ENCODE measurements around the gene KDM5A.

The KDM5A gene

DNA sequence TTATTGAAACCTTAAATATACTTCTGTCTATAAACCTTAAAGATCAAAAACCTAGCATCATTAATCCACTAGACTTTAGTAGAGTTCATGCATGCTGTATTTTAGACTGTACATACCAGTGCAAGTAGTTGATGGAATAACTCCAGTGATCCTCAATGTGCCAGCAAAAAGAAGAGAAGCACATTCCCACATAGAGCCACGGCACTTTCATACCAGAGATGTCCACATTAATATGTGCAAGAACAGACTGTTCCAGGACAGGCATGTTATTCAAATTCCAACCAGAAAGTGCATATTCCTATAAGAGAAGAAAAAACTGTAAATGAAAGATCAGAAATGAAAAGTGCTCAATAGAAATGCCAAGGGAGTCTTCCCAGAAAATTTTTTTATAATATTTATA is 55.0 kb downstream of the KDM5A start:
- POLR2A ChIA-PET: no interaction called here
- CTCF ChIA-PET: no interaction called here
- TF ChIP-seq, protein P1, sequence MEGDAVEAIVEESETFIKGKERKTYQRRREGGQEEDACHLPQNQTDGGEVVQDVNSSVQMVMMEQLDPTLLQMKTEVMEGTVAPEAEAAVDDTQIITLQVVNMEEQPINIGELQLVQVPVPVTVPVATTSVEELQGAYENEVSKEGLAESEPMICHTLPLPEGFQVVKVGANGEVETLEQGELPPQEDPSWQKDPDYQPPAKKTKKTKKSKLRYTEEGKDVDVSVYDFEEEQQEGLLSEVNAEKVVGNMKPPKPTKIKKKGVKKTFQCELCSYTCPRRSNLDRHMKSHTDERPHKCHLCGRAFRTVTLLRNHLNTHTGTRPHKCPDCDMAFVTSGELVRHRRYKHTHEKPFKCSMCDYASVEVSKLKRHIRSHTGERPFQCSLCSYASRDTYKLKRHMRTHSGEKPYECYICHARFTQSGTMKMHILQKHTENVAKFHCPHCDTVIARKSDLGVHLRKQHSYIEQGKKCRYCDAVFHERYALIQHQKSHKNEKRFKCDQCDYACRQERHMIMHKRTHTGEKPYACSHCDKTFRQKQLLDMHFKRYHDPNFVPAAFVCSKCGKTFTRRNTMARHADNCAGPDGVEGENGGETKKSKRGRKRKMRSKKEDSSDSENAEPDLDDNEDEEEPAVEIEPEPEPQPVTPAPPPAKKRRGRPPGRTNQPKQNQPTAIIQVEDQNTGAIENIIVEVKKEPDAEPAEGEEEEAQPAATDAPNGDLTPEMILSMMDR (IDR thresholded peaks at IDR 0.05; ENCODE audit: control extremely low read depth, extremely low read depth, low read depth, missing control alignments): no peak
- DNase-seq (ENCODE audit: extremely low spot score): no peak

DNA sequence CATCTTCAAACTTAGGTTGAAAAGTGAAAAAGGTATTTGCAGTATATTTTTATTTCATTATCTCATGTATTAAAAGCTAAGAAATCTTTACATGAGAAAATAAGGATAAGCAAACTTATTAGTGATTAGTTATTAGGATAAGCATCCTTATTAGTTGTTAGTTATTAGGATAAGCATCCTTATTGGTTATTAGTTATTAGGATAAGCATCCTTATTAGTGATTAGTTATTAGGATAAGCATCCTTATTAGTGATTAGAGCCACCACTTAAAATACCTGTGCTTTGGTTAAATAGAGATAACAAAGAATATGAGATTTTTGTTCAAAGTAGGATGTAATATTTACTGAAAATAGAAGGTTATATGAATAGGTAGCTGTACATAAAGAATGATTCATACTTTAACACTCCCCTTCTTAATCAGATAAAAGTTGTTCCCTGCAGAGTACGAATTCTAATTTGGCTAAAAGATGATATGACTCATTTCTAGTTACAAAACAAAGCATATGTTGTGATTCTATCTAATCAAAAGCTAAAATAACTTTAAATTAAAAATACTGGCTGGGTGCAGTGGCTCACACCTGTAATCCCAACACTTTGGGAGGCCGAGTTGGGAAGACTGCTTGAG is 56.4 kb downstream of the KDM5A start:
- ChIA-PET CTCF (interaction anchor here (0.9 to 1.2 kb wide), 3 partner anchors 10 to 23 kb away, joined by 3 to 4 read pairs (median 3); no protein-coding TSS in a partner anchor), POLR2A (no interaction called here)
- no peak for DNase-seq (ENCODE audit: extremely low spot score)

DNA sequence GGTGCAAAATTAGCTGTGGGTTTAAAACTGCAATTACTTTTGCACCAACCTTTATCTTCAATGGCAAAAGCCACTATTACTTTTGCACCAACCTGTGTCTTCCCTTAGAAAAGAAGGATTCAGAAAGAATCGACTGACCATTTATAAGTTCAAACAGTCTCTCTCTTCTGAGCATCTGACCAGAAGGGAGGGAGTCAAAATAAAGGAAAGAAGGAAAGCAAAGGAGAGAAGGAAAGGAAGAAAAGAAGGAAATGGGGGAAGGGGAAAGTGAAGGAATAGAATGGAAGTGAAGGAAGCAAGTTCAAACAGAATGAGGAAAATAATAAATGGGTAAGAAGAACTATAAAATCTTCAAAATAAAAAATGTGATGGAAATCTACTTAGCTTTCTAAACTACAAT is 57.8 kb downstream of the KDM5A start:
- ChIA-PET CTCF (interaction anchor here (3.0 kb wide), 1 partner anchor 14 kb away, joined by 9 read pairs; no protein-coding TSS in a partner anchor), POLR2A (no interaction called here)
- TF ChIP-seq, protein P1 (IDR thresholded peaks at IDR 0.05; ENCODE audit: control extremely low read depth, extremely low read depth, low read depth, missing control alignments): no peak
- DNase-seq (ENCODE audit: extremely low spot score): no peak

More for the DNA sequence above, 56.4 kb downstream of the KDM5A start:
- TF ChIP-seq, protein P1 (IDR thresholded peaks at IDR 0.05; ENCODE audit: control extremely low read depth, extremely low read depth, low read depth, missing control alignments): no peak

DNA sequence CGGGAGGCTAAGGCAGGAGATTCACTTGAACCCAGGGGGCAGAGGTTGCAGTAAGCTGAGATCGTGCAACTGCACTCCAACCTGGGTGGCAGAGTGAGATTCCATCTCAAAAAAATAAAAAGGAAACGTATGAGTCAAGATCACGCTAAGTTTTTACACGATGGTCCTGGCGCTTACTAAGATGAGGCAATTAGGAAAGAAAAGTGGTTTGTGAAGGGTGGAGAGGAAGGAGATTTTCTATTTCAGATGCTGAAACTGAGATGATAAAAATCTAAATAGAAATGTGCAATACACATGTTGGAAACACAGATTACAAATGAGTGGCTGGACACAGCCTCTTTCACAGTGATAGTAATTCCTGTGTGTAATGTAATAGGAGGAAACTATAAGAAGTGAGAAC is 63.2 kb downstream of the KDM5A start:
- CTCF ChIA-PET: no interaction called here
- TF ChIP-seq, protein P1 (IDR thresholded peaks at IDR 0.05; ENCODE audit: control extremely low read depth, extremely low read depth, low read depth, missing control alignments): no peak
- POLR2A ChIA-PET: no interaction called here
- no peak for DNase-seq (ENCODE audit: extremely low spot score)

DNA sequence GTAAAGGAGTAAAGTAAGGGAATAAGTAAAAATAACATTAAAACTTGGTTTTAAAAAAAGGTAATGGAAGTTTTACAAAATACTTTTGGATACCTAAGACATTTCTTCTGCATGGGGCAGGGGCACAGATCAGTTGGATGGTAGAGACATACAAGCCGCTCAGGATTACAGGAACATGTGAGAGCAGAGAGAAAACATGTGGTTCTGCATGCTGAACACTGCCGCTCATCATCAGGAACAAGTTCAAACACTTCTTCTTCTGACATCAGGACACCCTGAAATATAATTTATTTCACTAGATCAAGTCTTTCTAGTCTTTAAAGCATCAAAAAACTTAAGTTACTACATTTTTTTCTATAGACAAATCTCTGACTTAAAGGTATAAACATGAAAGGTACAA is 65.6 kb downstream of the KDM5A start:
- no peak for DNase-seq (ENCODE audit: extremely low spot score)
- CTCF ChIA-PET: interaction anchor here (1.7 kb wide), 1 partner anchor 10 kb away, joined by 4 read pairs; no protein-coding TSS in a partner anchor
- POLR2A ChIA-PET: no interaction called here
- TF ChIP-seq, protein P1 (IDR thresholded peaks at IDR 0.05; ENCODE audit: control extremely low read depth, extremely low read depth, low read depth, missing control alignments): no peak

DNA sequence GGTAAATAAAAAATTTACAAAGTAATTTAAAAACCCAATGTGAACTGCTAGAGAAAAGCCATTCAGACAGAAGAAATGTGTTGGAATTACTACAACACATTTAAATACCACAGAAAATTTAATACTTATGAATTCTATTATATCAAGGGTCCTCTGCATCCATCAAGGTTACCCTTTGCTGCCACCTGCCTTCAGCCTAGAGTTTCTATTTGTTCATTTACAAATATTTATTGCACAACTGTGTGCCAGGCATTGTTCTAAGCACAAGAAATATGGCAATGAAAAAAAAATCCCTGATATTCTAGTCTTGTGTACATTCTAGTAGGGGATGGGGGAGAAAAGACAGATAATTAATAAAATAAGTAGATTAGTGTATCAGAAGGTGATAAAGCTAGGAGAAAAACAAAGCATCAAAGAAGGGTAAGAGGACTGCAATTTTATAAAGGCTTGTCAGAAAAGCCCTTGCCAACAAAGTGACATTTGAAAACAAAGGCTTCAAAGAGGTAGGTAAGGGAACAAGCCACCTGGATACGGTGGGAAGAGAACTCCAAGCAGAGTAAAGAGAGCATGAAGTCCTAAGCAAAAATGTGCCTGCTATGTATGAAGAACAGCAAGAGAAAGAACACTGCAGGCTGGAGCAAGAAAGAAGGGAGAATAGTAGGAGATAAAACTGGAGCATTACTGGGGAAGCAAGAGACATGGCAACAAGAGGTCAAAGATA is 67.4 kb downstream of the KDM5A start:
- DNase-seq (ENCODE audit: extremely low spot score): no peak
- CTCF ChIA-PET: interaction anchor here (1.7 kb wide), 1 partner anchor 11 kb away, joined by 4 read pairs; no protein-coding TSS in a partner anchor
- POLR2A ChIA-PET: no interaction called here

More for the DNA sequence above, 67.4 kb downstream of the KDM5A start:
- TF ChIP-seq, protein P1 (IDR thresholded peaks at IDR 0.05; ENCODE audit: control extremely low read depth, extremely low read depth, low read depth, missing control alignments): no peak
